ENCODE data around the gene RAB36.

RAB36 gene

DNA sequence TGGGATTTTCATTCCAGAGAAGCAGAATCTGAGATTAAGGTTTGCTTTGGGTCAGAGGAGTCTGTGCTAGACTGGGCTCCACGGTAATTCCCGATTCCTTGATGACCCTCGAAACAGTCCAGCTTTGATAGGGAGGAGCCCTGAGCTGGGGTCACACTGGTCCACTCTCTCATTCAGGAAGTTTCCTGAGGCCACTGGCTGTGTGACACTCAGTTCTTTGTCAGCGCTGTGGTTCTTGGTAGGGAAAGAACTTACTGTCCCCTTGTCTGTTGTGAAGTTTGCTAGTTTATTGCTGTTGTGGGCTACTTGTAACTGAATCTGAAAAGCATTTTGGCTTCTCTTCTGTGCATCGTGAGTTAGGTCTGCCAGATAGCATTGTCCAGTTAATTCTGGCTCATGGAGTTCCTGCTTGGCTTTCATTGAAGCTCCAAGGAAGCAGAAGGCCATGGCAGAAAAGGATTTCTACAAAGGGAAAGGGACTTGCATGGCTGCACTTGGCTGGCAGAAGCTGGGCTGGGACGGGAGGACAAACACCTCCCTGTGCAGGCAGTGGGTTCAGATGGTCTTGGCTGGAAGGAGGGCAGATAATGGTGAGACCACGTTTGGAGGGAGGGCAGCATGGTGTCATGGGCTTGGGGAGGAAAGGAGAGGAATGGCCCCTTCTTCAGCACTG lies 58.3 kb downstream of the RAB36 start:
- in situ Hi-C loops (cut with HindIII; ENCODE audit: low sequenced_read_pairs): no loop called here
- no peak overlapping the region for H3K4me3 ChIP-seq (ENCODE audit: low read depth, low read length)
- TF ChIP-seq, protein P1, sequence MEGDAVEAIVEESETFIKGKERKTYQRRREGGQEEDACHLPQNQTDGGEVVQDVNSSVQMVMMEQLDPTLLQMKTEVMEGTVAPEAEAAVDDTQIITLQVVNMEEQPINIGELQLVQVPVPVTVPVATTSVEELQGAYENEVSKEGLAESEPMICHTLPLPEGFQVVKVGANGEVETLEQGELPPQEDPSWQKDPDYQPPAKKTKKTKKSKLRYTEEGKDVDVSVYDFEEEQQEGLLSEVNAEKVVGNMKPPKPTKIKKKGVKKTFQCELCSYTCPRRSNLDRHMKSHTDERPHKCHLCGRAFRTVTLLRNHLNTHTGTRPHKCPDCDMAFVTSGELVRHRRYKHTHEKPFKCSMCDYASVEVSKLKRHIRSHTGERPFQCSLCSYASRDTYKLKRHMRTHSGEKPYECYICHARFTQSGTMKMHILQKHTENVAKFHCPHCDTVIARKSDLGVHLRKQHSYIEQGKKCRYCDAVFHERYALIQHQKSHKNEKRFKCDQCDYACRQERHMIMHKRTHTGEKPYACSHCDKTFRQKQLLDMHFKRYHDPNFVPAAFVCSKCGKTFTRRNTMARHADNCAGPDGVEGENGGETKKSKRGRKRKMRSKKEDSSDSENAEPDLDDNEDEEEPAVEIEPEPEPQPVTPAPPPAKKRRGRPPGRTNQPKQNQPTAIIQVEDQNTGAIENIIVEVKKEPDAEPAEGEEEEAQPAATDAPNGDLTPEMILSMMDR (IDR thresholded peaks at IDR 0.05; ENCODE audit: low read depth, low read length, missing control alignments): no peak
- no peak for DNase-seq (ENCODE audit: low read depth)

DNA sequence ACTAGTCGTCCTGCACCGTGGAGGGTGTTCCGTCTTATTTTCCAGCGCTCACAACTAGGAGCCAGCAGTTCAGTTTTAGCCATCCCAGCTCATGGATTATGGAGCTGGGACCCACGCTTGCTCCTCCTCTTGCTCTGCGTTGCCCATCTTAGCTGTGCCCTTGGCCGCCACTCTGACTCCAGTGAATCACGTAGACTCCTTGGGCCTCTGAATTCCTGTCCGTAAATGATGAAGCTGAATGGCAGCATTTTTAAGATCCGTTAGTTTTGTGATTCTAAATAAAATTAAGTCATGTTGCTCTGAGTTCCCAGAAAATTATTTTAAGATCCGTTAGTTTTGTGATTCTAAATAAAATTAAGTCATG lies 58.8 kb downstream of the RAB36 start:
- no peak overlapping the region for H3K4me3 ChIP-seq (ENCODE audit: low read depth, low read length)
- DNase-seq (ENCODE audit: low read depth): no peak
- TF ChIP-seq, protein P1 (IDR thresholded peaks at IDR 0.05; ENCODE audit: low read depth, low read length, missing control alignments): no peak
- in situ Hi-C loops (cut with HindIII; ENCODE audit: low sequenced_read_pairs): no loop called here

DNA sequence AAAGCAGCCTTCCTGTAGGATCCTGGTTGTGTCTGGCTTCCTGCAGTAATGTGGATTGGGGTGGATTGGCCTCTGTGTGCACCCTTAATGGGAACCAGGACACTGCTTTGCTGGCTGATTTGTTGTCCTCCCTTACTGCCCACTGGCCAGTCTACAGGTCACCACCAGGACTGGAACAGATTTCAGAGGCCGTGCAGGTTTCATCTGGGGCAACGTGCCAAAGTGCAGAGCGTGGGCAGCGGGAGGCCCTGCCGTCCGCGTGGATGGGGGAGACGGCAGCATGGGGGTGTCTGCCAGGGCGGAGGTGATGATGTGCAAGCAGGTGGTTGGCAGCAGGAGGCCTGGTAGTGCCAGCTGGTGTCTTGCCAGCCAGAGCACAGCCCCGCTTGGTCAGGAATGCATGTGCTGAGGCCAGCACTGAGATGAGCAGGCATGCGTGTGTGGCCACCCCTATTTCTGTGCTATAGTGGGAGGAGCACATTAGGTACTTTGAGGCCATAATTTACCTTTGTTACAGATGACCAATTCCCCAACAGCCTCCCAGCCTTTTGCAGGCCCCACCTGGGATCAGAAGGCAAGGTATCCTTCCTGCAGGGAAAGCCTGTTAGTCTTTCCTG lies 59.4 kb downstream of the RAB36 start:
- TF ChIP-seq, protein P1 (IDR thresholded peaks at IDR 0.05; ENCODE audit: low read depth, low read length, missing control alignments): no peak
- no peak for DNase-seq (ENCODE audit: low read depth)
- H3K4me3 ChIP-seq (ENCODE audit: low read depth, low read length): no peak overlapping the region
- in situ Hi-C loops (cut with HindIII; ENCODE audit: low sequenced_read_pairs): no loop called here

DNA sequence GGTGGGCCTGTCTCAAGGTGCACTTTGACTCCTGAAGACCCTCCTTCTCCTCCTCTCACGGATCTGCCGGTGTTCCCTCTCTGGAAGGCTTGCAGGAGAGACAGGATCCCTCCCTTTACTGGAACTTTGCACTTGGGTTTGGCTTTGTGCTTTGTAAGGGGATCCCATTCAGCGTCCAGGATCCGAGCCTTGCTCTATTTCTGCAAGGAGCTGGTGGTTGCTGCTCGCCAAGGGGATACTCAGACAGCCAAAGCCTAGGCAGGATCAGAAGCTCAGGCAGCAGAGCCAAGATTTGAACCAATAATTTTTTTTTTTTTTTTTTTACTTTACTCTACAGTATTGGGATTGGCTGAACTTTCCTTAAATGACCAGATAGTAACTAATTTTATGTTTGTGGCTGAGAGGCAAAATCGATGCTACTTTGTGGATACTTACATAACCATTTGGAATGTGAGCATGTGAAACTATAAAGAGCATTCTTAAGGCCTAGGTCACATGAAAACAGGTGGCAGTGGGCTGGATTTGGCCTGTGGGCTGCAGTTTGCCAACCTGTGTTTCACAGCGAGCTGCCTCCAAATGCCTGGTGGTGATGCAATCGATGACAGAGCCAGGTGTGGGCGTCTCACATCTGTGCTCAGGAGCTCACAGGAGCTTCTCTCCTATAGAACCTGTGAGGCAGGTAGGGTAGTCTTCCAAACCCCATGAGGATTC lies 60.2 kb downstream of the RAB36 start:
- H3K4me3 ChIP-seq (ENCODE audit: low read depth, low read length): no peak overlapping the region
- no peak for DNase-seq (ENCODE audit: low read depth)
- in situ Hi-C loops (cut with HindIII; ENCODE audit: low sequenced_read_pairs): no loop called here
- TF ChIP-seq, protein P1 (IDR thresholded peaks at IDR 0.05; ENCODE audit: low read depth, low read length, missing control alignments): no peak

DNA sequence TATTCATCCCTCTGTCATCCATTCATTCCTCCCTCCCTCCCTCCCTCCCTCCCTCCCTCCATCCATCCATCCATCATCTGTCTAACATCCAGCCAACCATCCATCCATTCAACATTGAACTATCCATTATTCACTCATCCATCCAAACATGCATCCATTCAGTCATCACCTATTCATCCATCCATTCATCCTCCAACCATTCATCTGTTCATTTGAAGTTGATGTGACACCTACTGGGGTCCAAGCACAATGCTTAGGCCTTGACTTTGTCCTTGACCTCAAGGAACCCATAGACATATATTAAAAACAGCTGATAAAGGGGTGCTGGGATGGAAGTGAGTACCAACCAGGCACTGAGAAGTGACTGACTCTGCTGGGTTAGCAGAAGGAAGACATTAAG lies 61.6 kb downstream of the RAB36 start:
- TF ChIP-seq, protein P1 (IDR thresholded peaks at IDR 0.05; ENCODE audit: low read depth, low read length, missing control alignments): no peak
- no peak for DNase-seq (ENCODE audit: low read depth)
- H3K4me3 ChIP-seq (ENCODE audit: low read depth, low read length): no peak overlapping the region
- in situ Hi-C loops (cut with HindIII; ENCODE audit: low sequenced_read_pairs): no loop called here

DNA sequence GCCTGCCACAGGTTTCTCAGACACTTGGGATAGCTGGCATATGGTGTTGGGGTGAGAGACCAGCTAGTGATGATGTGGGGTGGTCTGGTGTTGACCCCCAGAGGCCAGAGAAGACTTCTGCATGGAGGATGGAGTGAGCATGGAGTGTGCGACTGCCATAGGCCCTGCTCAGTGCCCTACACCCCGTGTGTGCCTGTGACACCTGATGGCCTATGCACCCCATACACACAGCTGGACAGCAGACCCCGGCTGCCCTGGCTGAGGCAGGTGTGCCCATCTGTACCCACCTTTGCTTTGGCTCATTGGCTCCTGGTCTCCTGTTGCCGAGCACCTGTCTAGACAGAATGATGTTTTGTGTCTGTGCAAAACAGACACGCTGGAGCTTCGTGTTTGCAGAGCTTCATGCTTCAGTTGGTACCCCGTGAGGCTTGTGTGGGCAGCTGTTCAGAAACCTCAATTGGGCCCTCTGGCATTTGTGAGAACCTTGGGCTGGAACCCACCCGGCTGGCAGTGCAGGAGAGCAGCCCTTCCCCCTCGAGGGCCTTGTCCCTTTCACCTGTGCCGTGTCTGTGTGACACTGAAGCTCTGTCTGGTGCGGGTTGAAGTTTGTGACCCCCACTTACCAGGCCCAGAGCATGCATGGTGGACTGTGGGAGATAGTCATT lies 62.6 kb downstream of the RAB36 start:
- in situ Hi-C loops (cut with HindIII; ENCODE audit: low sequenced_read_pairs): no loop called here
- DNase-seq (ENCODE audit: low read depth): no peak
- H3K4me3 ChIP-seq (ENCODE audit: low read depth, low read length): no peak overlapping the region
- TF ChIP-seq, protein P1 (IDR thresholded peaks at IDR 0.05; ENCODE audit: low read depth, low read length, missing control alignments): no peak
